Measurements from ENCODE around the gene SLC22A4.

The SLC22A4 gene

GRCh38 chr5:132344775-132345514 lies 50.8 kb downstream of the SLC22A4 start:
- no peak for DNase-seq (ENCODE audit: extremely low spot score)
- POLR2A ChIA-PET, result no interaction called here
- CTCF ChIA-PET, result interaction anchor here (1.4 to 1.6 kb wide), 2 partner anchors 11 to 107 kb away, joined by 4 to 9 read pairs; no protein-coding TSS in a partner anchor
- no peak for TF ChIP-seq CTCF (IDR thresholded peaks at IDR 0.05; ENCODE audit: control extremely low read depth, extremely low read depth, low read depth, missing control alignments)

DNA sequence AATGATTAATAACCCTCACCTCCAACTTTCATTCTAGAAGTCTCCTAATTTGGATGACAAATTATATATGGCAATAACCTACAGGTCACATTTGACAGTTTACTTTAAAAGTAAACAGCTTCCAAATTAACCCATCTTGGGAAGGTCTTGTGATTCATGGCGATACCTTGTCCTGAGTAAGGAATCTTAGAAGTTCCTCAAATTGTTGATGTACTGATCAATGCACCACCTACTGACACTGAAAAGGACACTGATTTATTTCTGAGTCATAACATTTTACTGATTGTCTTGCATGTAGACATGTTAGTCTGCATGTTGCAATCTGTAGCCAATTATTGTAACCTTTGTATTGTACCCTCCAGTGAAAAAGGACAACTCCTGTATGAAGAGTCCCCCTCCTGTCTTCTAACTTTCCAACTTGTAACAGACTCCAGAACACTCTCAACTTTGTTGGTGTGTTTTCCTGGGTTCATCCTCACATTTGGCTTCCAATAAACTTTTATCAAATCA lies 59.3 kb downstream of the SLC22A4 start:
- ChIA-PET CTCF (interaction anchor here (1.5 kb wide), 1 partner anchor 29 kb away, joined by 3 read pairs; no protein-coding TSS in a partner anchor), POLR2A (no interaction called here)
- TF ChIP-seq CTCF (IDR thresholded peaks at IDR 0.05; ENCODE audit: control extremely low read depth, extremely low read depth, low read depth, missing control alignments), result no peak
- no peak for DNase-seq (ENCODE audit: extremely low spot score)

- no peak for TF ChIP-seq CTCF (IDR thresholded peaks at IDR 0.05; ENCODE audit: control extremely low read depth, extremely low read depth, low read depth, missing control alignments)
- POLR2A ChIA-PET, result no interaction called here
- CTCF ChIA-PET, result interaction anchor here (1.3 to 1.5 kb wide), 2 partner anchors 13 to 30 kb away, joined by 3 read pairs; no protein-coding TSS in a partner anchor
- DNase-seq (ENCODE audit: extremely low spot score), result no peak
These were observed 60.4 kb downstream of the SLC22A4 start for GRCh38 chr5:132354381-132355139.

DNA sequence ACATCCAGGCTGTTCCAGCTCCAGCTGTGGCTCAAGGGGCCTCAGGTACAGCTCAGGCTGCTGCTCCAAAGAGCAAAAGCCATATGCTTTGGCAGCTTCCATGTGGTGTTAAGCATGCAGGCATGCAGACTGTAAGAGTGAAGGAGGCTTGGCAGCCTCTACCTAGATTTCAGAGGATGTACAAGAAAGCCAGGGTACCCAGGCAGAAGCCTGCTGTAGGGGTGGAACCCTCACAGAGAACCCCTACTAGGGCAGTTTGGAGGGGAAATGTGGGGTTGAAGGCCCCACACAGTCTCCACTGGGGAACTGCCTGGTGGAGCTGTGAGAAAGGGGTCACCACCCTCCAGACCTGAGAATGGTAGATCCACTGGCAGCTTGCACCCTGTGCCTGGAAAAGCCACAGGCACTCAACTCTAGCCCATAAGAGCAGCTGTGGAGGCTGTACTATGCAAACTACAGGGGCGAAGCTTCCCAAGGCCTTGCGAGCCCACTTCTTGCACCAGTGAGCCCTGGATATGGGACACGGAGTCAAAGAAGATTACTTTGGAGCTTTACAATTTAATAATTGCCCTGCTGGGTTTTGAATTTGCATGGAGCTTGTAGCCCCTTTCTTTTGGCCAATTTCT lies 61.1 kb downstream of the SLC22A4 start:
- ChIA-PET CTCF (interaction anchor here (0.8 to 1.5 kb wide), 5 partner anchors 11 to 292 kb away, joined by 3 to 4 read pairs (median 3); no protein-coding TSS in a partner anchor), POLR2A (no interaction called here)
- DNase-seq (ENCODE audit: extremely low spot score), result no peak
- TF ChIP-seq CTCF (IDR thresholded peaks at IDR 0.05; ENCODE audit: control extremely low read depth, extremely low read depth, low read depth, missing control alignments), result no peak

DNA sequence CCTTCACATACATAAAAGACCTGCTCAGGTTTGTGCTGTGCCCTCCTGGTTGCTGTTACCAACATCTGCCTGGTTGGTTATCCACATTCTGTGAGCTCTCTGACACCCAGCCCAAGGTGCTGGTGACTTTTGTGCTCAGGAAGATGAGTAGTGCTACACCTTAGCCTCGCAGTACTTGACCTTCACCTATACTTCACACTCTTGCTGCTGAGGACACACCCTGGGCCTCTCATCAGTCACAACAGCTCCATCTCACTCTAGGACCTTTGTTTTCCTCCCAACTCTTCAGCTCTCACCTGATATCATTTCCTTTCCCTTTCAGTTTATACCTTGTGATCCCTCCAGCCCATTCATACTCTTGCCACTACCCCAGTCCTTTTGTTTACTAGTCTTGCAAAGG lies 64.6 kb downstream of the SLC22A4 start:
- no peak for TF ChIP-seq CTCF (IDR thresholded peaks at IDR 0.05; ENCODE audit: control extremely low read depth, extremely low read depth, low read depth, missing control alignments)
- ChIA-PET POLR2A (no interaction called here), CTCF (interaction anchor here (1.2 to 3.1 kb wide), 5 partner anchors 9 to 142 kb away, joined by 4 to 25 read pairs (median 4); partner anchors contain the start of gene SLC22A5)
- DNase-seq (ENCODE audit: extremely low spot score), result no peak

DNA sequence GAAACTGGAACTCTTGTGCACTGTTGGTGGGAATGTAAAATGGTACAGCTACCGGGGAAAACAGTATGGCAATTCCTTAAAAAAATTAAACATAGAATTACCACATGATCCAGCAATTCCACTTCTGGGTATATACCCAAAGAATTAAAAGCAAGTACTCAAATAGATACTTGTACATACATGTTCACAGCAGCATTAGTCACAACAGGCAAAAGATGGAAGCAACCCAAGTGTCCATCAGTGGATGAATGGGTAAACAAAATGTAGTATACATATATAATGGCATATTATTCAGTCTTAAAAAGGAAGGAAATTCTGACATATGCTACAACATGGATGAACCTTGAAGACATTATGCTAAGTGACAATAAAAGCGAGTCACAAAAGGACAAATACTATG lies 67.9 kb downstream of the SLC22A4 start:
- DNase-seq (ENCODE audit: extremely low spot score), result no peak
- ChIA-PET CTCF (interaction anchor here (1.3 kb wide), 1 partner anchor 90 kb away, joined by 4 read pairs; no protein-coding TSS in a partner anchor), POLR2A (no interaction called here)
- TF ChIP-seq CTCF (IDR thresholded peaks at IDR 0.05; ENCODE audit: control extremely low read depth, extremely low read depth, low read depth, missing control alignments), result no peak

All from GM10248 (cell line).